Prostate gland (tissue), 2 donors: ENCODE data around the gene COX20. TPM values are rescaled to one million over a fixed set of nuclear protein-coding genes. Genes with fewer than 3 reads are reported as not detected.
A peak's percentile ranks its signal among the peaks of the same experiment; 100 is the strongest.

Source experiments
- DNase-seq: peaks from one replicate; pipeline ENCODE4 v3.0.0-alpha.2; 2019; ENCODE audit warnings: low spot score
- H3K27ac ChIP-seq, 2 donors: fragments of 200-600 bp; sonication (generic); 2 replicates each; pipeline ENCODE4 v1.5.1; 2017 to 2019
- H3K27me3 ChIP-seq: fragments of 200-600 bp; sonication (generic); replicated peaks from 2 replicates; pipeline ENCODE4 v1.5.1; 2019; ENCODE audit not compliant: insufficient read depth
- H3K36me3 ChIP-seq, 2 donors: fragments of 200-600 bp; sonication (generic); 1 replicate in 1 of 2; 2 replicates in 1 of 2; pipeline versions ENCODE4 v1.5.1 to v1.8.1; 2017 to 2019
- H3K4me1 ChIP-seq: fragments of 200-600 bp; sonication (generic); replicated peaks from 2 replicates; pipeline ENCODE4 v1.5.1; 2019
- H3K4me3 ChIP-seq, 2 donors: fragments of 200-600 bp; sonication (generic); 2 replicates each; pipeline ENCODE4 v1.5.1; 2017 to 2019
- H3K9me3 ChIP-seq: fragments of 200-600 bp; sonication (generic); 2 replicates; pipeline ENCODE4 v1.5.1; 2017
- CTCF ChIP-seq, 4 experiments: fragments of 200-600 bp in 2 of 4; fragments of 450-650 bp in 2 of 4; sonication (generic) in 2 of 4; IDR thresholded peaks; 1 replicate in 3 of 4; 2 replicates in 1 of 4; pipeline ENCODE4 v1.5.1; 2016 to 2019; ENCODE audit warnings: antibody characterized with exemption in 4 of 4, mild to moderate bottlenecking in 2 of 4, moderate library complexity in 2 of 4
- POLR2A ChIP-seq: fragments of 450-650 bp; IDR thresholded peaks from one replicate; pipeline ENCODE4 v1.6.1; 2016; ENCODE audit warnings: antibody characterized with exemption, mild to moderate bottlenecking
- POLR2AphosphoS5 ChIP-seq: sonication (generic); formaldehyde crosslinking; IDR thresholded peaks from one replicate; pipeline ENCODE4 v1.6.1; 2017; ENCODE audit warnings: antibody characterized with exemption
- WGBS: methylation state at CpG from one replicate; pipeline ENCODE4 v1.1.5; 2018; 5-methylcytosine and 5-hydroxymethylcytosine counted together
- intact Hi-C: fragments of 100-400 bp; cut with DNase I; formaldehyde crosslinking; loops from one replicate; pipeline ENCODE4 v1.14.2; 2022
- total RNA-seq, 2 donors: library from RNA; depleted of rRNA; stranded (reverse); fragments of >200 nt; gene quantifications; one replicate each; pipeline ENCODE4 v1.1.0, GENCODE V29; 2016

COX20 gene
- total RNA-seq, 2 donors from 2014 or later = 46.8 to 78.4 TPM

GRCh38 chr1:244833734-244834542, 1.5 kb upstream of the COX20 start:
- Histone ChIP-seq H3K27ac (peak overlapping the region; percentile 99), H3K4me1 (no peaks in the 10 kb centered on the region), H3K36me3 (no peaks in the 10 kb centered on the region), H3K27me3 (no peaks in the 10 kb centered on the region), H3K4me3 (peak overlapping the region; percentile 64 to 87), H3K9me3 (no peaks in the 10 kb centered on the region)
- no peak for TF ChIP-seq POLR2A
- TF ChIP-seq POLR2AphosphoS5 = peak; percentile 62
- TF ChIP-seq CTCF (IDR thresholded peaks at IDR 0.05) = peak in 1 of 4 experiments; percentile 28
- DNase-seq = peak; percentile 42
- WGBS = under 1% methylated on average over 32 of the region's 32 CpGs
- intact Hi-C loops = loop anchor here (2.0 kb wide), 1 partner anchor 137 kb away; no protein-coding TSS in a partner anchor

DNA sequence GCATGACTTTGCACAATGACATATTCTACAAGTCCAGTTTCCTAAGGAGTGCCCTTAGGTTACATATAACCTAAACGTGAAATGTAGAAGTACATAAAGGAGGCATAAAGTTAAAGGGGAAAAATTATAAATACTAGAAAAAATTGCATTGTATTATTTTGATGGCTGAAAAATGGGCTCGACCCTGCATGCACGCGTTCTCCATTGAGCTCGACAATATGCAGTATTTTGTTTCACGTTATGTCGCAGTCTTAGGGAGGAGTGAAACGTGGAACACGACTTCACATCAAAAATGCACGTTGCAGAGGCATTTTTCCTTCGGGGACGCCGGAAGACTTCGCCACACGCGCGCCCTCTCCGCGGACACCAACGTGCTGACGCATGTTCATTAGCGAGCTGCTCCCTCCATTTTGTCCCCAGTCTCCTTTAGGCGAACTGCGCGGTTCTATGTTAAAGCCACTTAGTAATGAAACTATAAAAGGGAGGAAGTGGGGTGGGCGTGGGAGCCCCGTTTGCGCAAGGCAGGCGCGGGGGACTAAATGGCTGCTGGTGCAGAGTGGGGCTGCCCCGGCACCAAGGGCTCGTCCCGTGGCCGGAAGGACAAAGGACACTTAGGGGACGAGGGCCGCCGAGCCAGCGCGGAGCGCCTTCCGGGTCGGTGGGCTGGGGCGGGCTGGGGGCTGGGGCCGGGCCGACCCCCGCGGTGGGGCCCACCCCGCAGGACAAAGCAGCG, 749 bp upstream of the COX20 start:
- no peaks in the 10 kb centered on the region for H3K4me1 ChIP-seq
- peak overlapping the region; percentile 99 for H3K27ac ChIP-seq
- peak; percentile 59 for TF ChIP-seq POLR2AphosphoS5
- peak; percentile 52 for TF ChIP-seq POLR2A
- TF ChIP-seq CTCF (IDR thresholded peaks at IDR 0.05) = no peak
- no peaks in the 10 kb centered on the region for H3K36me3 ChIP-seq
- WGBS = under 1% methylated on average over 36 of the region's 49 CpGs
- intact Hi-C loops = loop anchor here (1.0 to 2.0 kb wide), 2 partner anchors 30 to 136 kb away; partner anchors contain the start of gene HNRNPU
- H3K4me3 ChIP-seq = peak overlapping the region; percentile 64 to 87
- no peaks in the 10 kb centered on the region for H3K9me3 ChIP-seq
- peak; percentile 81 for DNase-seq
- H3K27me3 ChIP-seq = no peaks in the 10 kb centered on the region

DNA sequence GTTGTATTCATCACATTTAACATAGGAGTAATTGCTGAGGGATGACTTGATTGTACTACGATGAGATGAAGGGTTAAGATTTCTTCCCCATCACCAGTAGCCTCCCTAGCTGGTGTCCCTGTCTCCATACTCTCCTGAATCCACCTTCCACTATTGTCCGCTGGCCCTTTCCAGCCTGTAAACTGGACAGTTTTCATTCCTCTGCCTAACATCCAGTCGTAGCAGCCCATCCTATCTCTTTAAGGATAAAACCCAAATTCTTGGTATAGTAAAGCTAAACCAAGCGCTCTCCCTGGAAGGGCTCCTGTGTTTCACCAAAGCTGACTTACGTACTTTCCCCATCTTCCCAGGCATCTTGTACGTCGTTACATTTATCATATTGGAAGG, 670 bp downstream of the COX20 start:
- intact Hi-C loops = no loop called here
- Histone ChIP-seq H3K9me3 (no peaks in the 10 kb centered on the region), H3K4me3 (peak overlapping the region; percentile 64 to 87), H3K27me3 (no peaks in the 10 kb centered on the region), H3K36me3 (no peaks in the 10 kb centered on the region), H3K4me1 (peaks cover 4% of the 10 kb centered on the region), H3K27ac (peak overlapping the region; percentile 99)
- TF ChIP-seq POLR2A = no peak
- TF ChIP-seq CTCF (IDR thresholded peaks at IDR 0.05) = no peak
- no peak for TF ChIP-seq POLR2AphosphoS5
- DNase-seq = no peak
- under 1% methylated on average over 7 of the region's 7 CpGs for WGBS

GRCh38 chr1:244836584-244836983, 1.1 kb downstream of the COX20 start:
- no peak for DNase-seq
- peak overlapping the region; percentile 99 for H3K27ac ChIP-seq
- H3K4me3 ChIP-seq = peak overlapping the region; percentile 64 to 87
- peaks cover 4% of the 10 kb centered on the region for H3K4me1 ChIP-seq
- no peaks in the 10 kb centered on the region for H3K27me3 ChIP-seq
- H3K36me3 ChIP-seq = no peaks in the 10 kb centered on the region
- no peak for TF ChIP-seq CTCF (IDR thresholded peaks at IDR 0.05)
- TF ChIP-seq POLR2A = no peak
- TF ChIP-seq POLR2AphosphoS5 = no peak
- intact Hi-C loops = no loop called here
- 8% methylated on average over 3 of the region's 3 CpGs for WGBS
- H3K9me3 ChIP-seq = no peaks in the 10 kb centered on the region
